Renal pelvis (tissue), 12 donors: ENCODE measurements around the gene RPS5. TPM values are rescaled to one million over a fixed set of nuclear protein-coding genes. Genes with fewer than 3 reads are reported as not detected.
A peak's percentile ranks its signal among the peaks of the same experiment; 100 is the strongest.
"Not testable (repeated sequence)": the region's sequence is repeated elsewhere in the genome, so short reads cannot be mapped to it uniquely, and the experiment has no call there.

ENCODE experiments used
- DNase-seq: peaks from one replicate; pipeline ENCODE4 v3.0.0-alpha.2; 2013
- long read RNA-seq, 16 experiments: transcript quantifications; one replicate each; lab custom pipeline, GENCODE V29; 2026
- polyA plus RNA-seq, 3 donors: library from polyadenylated mRNA; unstranded; fragments of 120-200 nt; gene quantifications; one replicate each; pipeline ENCODE4 v1.2.1, GENCODE V29; 2013; ENCODE audit not compliant: insufficient read length in 3 of 3

RPS5 gene
- 1,000 to 10,000 TPM in 2 of 3 donors, 100 to 1,000 TPM in 1; 960 to 1,160 (median 1,095) TPM for polyA plus RNA-seq
- long read RNA-seq, donor 1, transcript RPS5-207 (1 exons, 1,747 nt): minor isoform, 6 of 983 reads
- long read RNA-seq, donor 1, transcript RPS5-202 (5 exons, 1,520 nt): minor isoform, 43 of 983 reads
- long read RNA-seq, donor 1, transcript RPS5-206 (4 exons, 970 nt): minor isoform, 10 of 983 reads
- long read RNA-seq, donor 1, transcript RPS5-201 (6 exons, 740 nt): major isoform, 819 of 983 reads
- long read RNA-seq, donor 1, partial matches to known transcripts: 76 of 983 reads
- long read RNA-seq, donor 1, other reads (novel, unspliced or antisense): 23 of 983 reads
- long read RNA-seq, donor 2, transcript RPS5-206 (4 exons, 970 nt): minor isoform, 16 of 1,205 reads
- long read RNA-seq, donor 2, transcript RPS5-201 (6 exons, 740 nt): major isoform, 982 of 1,205 reads
- long read RNA-seq, donor 2, transcript RPS5-207 (1 exons, 1,747 nt): minor isoform, 8 of 1,205 reads
- long read RNA-seq, donor 2, transcript RPS5-202 (5 exons, 1,520 nt): minor isoform, 44 of 1,205 reads
- long read RNA-seq, donor 2, partial matches to known transcripts: 128 of 1,205 reads
- long read RNA-seq, donor 2, other reads (novel, unspliced or antisense): 20 of 1,205 reads
- long read RNA-seq, donor 3, transcript RPS5-201 (6 exons, 740 nt): major isoform, 753 of 986 reads
- long read RNA-seq, donor 3, transcript RPS5-202 (5 exons, 1,520 nt): minor isoform, 35 of 986 reads
- long read RNA-seq, donor 3, transcript RPS5-207 (1 exons, 1,747 nt): minor isoform, 16 of 986 reads
- long read RNA-seq, donor 3, transcript RPS5-206 (4 exons, 970 nt): minor isoform, 14 of 986 reads
- long read RNA-seq, donor 3, partial matches to known transcripts: 147 of 986 reads
- long read RNA-seq, donor 3, other reads (novel, unspliced or antisense): 16 of 986 reads
- long read RNA-seq, donor 4, transcript RPS5-207 (1 exons, 1,747 nt): minor isoform, 8 of 1,204 reads
- long read RNA-seq, donor 4, transcript RPS5-206 (4 exons, 970 nt): minor isoform, 18 of 1,204 reads
- long read RNA-seq, donor 4, transcript RPS5-201 (6 exons, 740 nt): major isoform, 980 of 1,204 reads
- long read RNA-seq, donor 4, transcript RPS5-202 (5 exons, 1,520 nt): minor isoform, 51 of 1,204 reads
- long read RNA-seq, donor 4, partial matches to known transcripts: 118 of 1,204 reads
- long read RNA-seq, donor 4, other reads (novel, unspliced or antisense): 23 of 1,204 reads
- long read RNA-seq, donor 5, transcript RPS5-201 (6 exons, 740 nt): major isoform, 381 of 500 reads
- long read RNA-seq, donor 5, transcript RPS5-207 (1 exons, 1,747 nt): minor isoform, 10 of 500 reads
- long read RNA-seq, donor 5, transcript RPS5-202 (5 exons, 1,520 nt): minor isoform, 31 of 500 reads
- long read RNA-seq, donor 5, partial matches to known transcripts: 72 of 500 reads
- long read RNA-seq, donor 5, other reads (novel, unspliced or antisense): 0 of 500 reads
- long read RNA-seq, donor 6, transcript RPS5-202 (5 exons, 1,520 nt): minor isoform, 45 of 794 reads
- long read RNA-seq, donor 6, transcript RPS5-201 (6 exons, 740 nt): major isoform, 597 of 794 reads
- long read RNA-seq, donor 6, transcript RPS5-206 (4 exons, 970 nt): minor isoform, 12 of 794 reads
- long read RNA-seq, donor 6, transcript RPS5-207 (1 exons, 1,747 nt): minor isoform, 8 of 794 reads
- long read RNA-seq, donor 6, partial matches to known transcripts: 107 of 794 reads
- long read RNA-seq, donor 6, other reads (novel, unspliced or antisense): 23 of 794 reads
- long read RNA-seq, donor 7, transcript RPS5-201 (6 exons, 740 nt): major isoform, 689 of 1,061 reads
- long read RNA-seq, donor 7, transcript RPS5-207 (1 exons, 1,747 nt): minor isoform, 26 of 1,061 reads
- long read RNA-seq, donor 7, transcript RPS5-202 (5 exons, 1,520 nt): minor isoform, 70 of 1,061 reads
- long read RNA-seq, donor 7, transcript RPS5-206 (4 exons, 970 nt): minor isoform, 6 of 1,061 reads
- long read RNA-seq, donor 7, partial matches to known transcripts: 246 of 1,061 reads
- long read RNA-seq, donor 7, other reads (novel, unspliced or antisense): 17 of 1,061 reads
- long read RNA-seq, donor 8, transcript RPS5-201 (6 exons, 740 nt): major isoform, 341 of 422 reads
- long read RNA-seq, donor 8, transcript RPS5-206 (4 exons, 970 nt): minor isoform, 8 of 422 reads
- long read RNA-seq, donor 8, transcript RPS5-202 (5 exons, 1,520 nt): minor isoform, 20 of 422 reads
- long read RNA-seq, donor 8, partial matches to known transcripts: 43 of 422 reads
- long read RNA-seq, donor 8, other reads (novel, unspliced or antisense): 6 of 422 reads
- long read RNA-seq, donor 9, transcript RPS5-206 (4 exons, 970 nt): minor isoform, 22 of 1,112 reads
- long read RNA-seq, donor 9, transcript RPS5-201 (6 exons, 740 nt): major isoform, 869 of 1,112 reads
- long read RNA-seq, donor 9, transcript RPS5-207 (1 exons, 1,747 nt): minor isoform, 10 of 1,112 reads
- long read RNA-seq, donor 9, transcript RPS5-202 (5 exons, 1,520 nt): minor isoform, 33 of 1,112 reads
- long read RNA-seq, donor 9, partial matches to known transcripts: 144 of 1,112 reads
- long read RNA-seq, donor 9, other reads (novel, unspliced or antisense): 25 of 1,112 reads
- long read RNA-seq, donor 10, transcript RPS5-201 (6 exons, 740 nt): major isoform, 658 of 852 reads
- long read RNA-seq, donor 10, transcript RPS5-206 (4 exons, 970 nt): minor isoform, 7 of 852 reads
- long read RNA-seq, donor 10, transcript RPS5-202 (5 exons, 1,520 nt): minor isoform, 37 of 852 reads
- long read RNA-seq, donor 10, transcript RPS5-207 (1 exons, 1,747 nt): minor isoform, 8 of 852 reads
- long read RNA-seq, donor 10, partial matches to known transcripts: 122 of 852 reads
- long read RNA-seq, donor 10, other reads (novel, unspliced or antisense): 14 of 852 reads
- long read RNA-seq, donor 11, transcript RPS5-206 (4 exons, 970 nt): minor isoform, 5 of 560 reads
- long read RNA-seq, donor 11, transcript RPS5-201 (6 exons, 740 nt): major isoform, 372 of 560 reads
- long read RNA-seq, donor 11, transcript RPS5-202 (5 exons, 1,520 nt): minor isoform, 41 of 560 reads
- long read RNA-seq, donor 11, transcript RPS5-207 (1 exons, 1,747 nt): minor isoform, 19 of 560 reads
- long read RNA-seq, donor 11, partial matches to known transcripts: 120 of 560 reads
- long read RNA-seq, donor 11, other reads (novel, unspliced or antisense): 0 of 560 reads
- long read RNA-seq, donor 12, transcript RPS5-202 (5 exons, 1,520 nt): minor isoform, 51 of 1,259 reads
- long read RNA-seq, donor 12, transcript RPS5-201 (6 exons, 740 nt): major isoform, 1,018 of 1,259 reads
- long read RNA-seq, donor 12, transcript RPS5-206 (4 exons, 970 nt): minor isoform, 18 of 1,259 reads
- long read RNA-seq, donor 12, transcript RPS5-207 (1 exons, 1,747 nt): minor isoform, 5 of 1,259 reads
- long read RNA-seq, donor 12, partial matches to known transcripts: 131 of 1,259 reads
- long read RNA-seq, donor 12, other reads (novel, unspliced or antisense): 31 of 1,259 reads
- long read RNA-seq, donor 13, transcript RPS5-202 (5 exons, 1,520 nt): minor isoform, 36 of 548 reads
- long read RNA-seq, donor 13, transcript RPS5-207 (1 exons, 1,747 nt): minor isoform, 14 of 548 reads
- long read RNA-seq, donor 13, transcript RPS5-206 (4 exons, 970 nt): minor isoform, 5 of 548 reads
- long read RNA-seq, donor 13, transcript RPS5-201 (6 exons, 740 nt): major isoform, 364 of 548 reads
- long read RNA-seq, donor 13, partial matches to known transcripts: 119 of 548 reads
- long read RNA-seq, donor 13, other reads (novel, unspliced or antisense): 7 of 548 reads
- long read RNA-seq, donor 14, transcript RPS5-206 (4 exons, 970 nt): minor isoform, 18 of 1,377 reads
- long read RNA-seq, donor 14, transcript RPS5-201 (6 exons, 740 nt): major isoform, 894 of 1,377 reads
- long read RNA-seq, donor 14, transcript RPS5-207 (1 exons, 1,747 nt): minor isoform, 35 of 1,377 reads
- long read RNA-seq, donor 14, transcript RPS5-202 (5 exons, 1,520 nt): minor isoform, 90 of 1,377 reads
- long read RNA-seq, donor 14, partial matches to known transcripts: 311 of 1,377 reads
- long read RNA-seq, donor 14, other reads (novel, unspliced or antisense): 23 of 1,377 reads
- long read RNA-seq, donor 15, transcript RPS5-201 (6 exons, 740 nt): major isoform, 934 of 1,203 reads
- long read RNA-seq, donor 15, transcript RPS5-206 (4 exons, 970 nt): minor isoform, 14 of 1,203 reads
- long read RNA-seq, donor 15, transcript RPS5-202 (5 exons, 1,520 nt): minor isoform, 70 of 1,203 reads
- long read RNA-seq, donor 15, transcript RPS5-207 (1 exons, 1,747 nt): minor isoform, 10 of 1,203 reads
- long read RNA-seq, donor 15, partial matches to known transcripts: 151 of 1,203 reads
- long read RNA-seq, donor 15, other reads (novel, unspliced or antisense): 16 of 1,203 reads
- long read RNA-seq, donor 16, transcript RPS5-206 (4 exons, 970 nt): minor isoform, 17 of 1,147 reads
- long read RNA-seq, donor 16, transcript RPS5-207 (1 exons, 1,747 nt): minor isoform, 20 of 1,147 reads
- long read RNA-seq, donor 16, transcript RPS5-201 (6 exons, 740 nt): major isoform, 851 of 1,147 reads
- long read RNA-seq, donor 16, transcript RPS5-202 (5 exons, 1,520 nt): minor isoform, 65 of 1,147 reads
- long read RNA-seq, donor 16, partial matches to known transcripts: 165 of 1,147 reads
- long read RNA-seq, donor 16, other reads (novel, unspliced or antisense): 19 of 1,147 reads

DNA sequence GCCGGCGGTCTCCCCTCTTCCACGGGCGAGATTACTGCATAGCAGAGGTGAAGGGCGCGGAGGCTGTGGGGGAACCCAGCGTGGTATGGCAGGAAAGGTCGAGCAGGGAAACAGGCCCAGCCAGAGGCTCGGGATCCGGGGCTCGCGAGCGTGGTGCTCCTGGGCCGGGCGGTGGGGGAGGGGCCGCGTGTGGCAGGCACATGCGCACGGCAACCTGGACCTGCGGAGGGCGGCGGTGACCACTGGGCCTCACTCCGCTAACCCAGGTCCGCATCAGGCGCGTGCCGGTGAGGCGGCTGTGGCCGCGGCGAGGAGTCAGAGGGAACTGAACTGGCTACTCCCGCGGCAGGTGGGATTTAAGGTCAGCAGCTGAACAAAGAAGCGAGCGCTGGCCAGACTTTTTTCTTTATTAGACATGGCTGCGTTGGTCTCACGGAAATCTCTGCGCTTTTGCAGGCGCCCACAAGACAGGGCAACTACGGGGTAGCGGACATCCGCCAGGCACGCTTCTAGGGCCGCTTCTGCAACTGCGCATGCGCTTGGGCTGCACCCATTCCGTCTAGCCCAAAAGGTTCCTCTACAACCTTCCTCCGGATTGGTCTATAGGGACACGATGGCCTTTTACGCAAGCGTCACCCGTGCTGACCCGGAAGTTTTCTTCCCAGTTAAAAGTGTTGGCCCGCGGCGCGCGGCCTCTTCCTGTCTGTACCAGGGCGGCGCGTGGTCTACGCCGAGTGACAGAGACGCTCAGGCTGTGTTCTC, at the start of gene RPS5:
Gene RPS5 (plus strand): TSS at position 694 of the 762 bp plus-strand sequence. CDS start 869 bp downstream, outside the sequence.
- DNase-seq: peak; percentile 99

DNA sequence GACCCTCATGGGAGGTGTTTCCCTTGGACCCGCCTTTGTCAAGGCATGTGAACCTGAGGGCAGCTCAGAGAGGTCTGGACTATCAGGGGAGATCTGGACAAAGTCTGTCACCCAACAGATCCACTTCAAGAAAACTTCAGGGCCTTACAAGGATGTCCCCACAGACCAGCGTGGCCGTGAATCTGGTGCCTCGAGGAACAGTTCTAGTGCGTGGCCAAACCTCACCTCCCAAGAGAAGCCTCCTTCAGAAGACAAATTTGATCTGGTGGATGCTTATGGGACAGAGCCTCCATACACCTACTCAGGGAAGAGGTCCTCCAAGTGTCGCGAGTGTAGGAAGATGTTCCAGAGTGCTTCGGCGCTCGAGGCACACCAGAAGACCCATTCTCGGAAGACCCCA, 48.7 kb upstream of the RPS5 start:
- no peak for DNase-seq

DNA sequence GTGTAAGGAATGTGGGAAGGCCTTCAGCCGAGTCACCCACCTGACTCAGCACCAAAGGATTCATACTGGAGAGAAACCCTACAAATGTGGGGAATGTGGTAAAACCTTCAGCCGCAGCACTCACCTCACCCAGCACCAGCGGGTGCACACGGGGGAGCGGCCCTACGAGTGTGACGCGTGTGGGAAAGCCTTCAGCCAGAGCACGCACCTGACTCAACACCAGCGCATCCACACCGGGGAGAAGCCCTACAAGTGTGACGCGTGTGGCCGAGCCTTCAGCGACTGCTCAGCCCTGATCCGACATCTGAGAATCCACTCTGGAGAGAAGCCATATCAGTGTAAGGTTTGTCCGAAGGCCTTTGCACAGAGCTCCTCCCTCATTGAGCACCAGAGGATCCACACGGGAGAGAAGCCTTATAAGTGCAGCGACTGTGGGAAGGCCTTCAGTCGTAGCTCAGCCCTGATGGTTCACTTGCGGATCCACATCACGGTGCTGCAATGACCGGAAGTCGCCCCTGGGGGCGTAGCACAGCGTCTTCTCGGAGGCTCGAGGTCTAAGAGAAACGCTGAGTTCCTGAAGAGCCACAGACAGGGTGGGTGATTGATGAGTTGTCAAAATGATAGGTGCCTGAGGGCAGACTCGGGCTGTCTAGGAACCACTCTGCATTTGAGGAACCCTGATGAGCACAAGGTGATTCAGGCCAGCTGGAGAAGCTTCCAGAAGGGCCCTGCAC, 48.1 kb upstream of the RPS5 start:
- no peak for DNase-seq

DNA sequence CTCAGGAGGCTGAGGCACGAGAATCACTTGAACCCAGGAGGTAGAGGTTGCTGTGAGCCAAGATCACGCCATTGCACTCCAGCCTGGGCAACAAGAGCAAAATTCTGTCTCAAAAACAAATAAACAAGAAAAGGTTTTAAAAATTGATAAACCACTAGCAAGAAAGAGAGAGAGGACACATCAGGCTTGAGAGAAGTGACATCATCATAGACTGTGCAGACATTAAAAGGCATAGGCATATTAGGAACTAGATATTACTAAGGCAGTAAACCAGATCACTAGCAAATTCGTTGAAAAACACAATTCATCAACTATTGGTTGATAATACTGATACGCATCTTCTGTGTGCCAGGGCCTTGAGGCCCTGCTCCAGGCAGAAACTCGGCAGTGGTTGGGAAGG, 41.5 kb upstream of the RPS5 start:
- no peak for DNase-seq

DNA sequence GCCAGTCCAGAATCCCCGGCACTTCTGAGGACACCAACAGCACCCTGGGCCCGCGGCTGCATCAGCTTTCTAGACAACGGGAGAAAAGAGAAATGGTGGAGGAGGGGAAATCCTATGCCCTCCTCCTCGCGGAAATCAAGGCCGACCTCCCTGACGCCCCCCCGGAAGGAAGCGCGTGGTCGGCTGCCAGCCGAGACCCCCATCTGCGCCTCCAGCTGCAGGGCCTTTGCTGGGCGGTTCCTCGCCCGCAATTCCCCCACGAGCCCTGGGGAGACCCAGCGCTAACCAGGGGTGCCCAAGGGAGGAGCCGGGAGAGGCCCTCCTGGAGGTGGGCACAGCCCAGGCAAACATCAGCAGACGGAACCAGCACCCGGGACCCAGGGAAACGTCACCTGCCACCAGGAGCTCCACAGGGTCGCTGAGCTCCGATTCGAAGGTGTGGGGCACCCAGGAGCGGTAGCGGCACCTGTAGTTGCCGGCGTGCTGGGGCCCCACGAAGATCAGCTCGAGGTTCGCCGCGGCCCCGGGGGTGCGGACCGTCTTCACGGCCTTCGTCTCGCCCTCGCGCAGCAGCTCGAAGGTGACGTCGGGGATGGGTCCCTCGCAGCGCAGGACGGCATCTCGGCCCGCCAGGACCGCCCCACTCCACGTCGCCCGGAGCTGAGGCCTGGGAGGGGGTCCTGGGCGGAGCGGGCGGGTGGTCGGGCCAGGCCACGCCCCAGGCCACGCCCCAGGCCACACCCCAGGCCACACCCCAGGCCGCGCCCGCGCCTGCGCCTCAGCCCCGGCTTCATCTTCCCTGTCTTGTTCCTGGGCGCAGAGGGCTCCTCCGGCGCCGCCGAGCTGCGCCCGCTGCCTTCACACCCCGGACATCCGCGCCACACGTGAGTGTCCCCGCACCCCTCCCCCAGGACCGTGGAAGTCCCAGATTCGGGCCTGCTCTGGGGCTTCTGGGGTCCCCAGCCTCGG, 39.8 kb upstream of the RPS5 start:
- no peak for DNase-seq

DNA sequence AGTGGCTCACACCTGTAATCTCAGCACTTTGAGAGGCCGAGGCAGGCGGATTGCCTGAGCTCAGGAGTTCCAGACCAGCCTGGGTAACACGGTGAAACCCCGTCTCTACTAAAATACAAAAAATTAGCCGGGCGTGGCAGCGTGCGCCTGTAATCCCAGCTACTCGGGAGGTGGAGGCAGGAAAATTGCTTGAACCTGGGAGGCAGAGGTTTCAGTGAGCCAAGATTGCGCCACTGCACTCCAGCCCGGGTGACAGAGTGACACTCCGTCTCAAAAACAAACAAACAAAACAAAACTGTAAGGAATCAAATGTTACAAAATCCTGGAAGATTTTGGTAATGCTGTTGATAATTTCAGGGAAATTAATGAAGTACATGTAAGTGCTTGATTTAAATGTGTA, 39.0 kb upstream of the RPS5 start:
- DNase-seq: not testable (repeated sequence)

DNA sequence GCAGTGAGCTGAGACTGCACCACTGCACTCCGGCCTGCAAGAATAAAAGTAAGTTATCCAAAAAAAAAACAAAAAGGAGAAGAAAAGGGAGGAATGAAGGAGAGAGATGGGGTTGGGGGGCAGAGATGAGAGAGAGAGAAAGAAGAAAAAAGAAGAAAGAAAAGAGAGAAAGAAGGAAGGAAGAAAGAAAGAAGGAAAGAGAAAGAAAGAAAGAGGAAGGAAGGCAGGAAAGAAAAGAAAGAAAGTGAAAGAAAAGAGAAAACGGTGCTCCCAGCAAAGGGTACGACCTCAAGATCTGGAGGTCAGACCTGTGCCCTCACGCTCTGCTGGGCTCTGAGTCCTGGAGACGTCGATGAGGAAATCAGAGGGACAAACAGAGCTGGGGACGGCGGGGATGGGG, 37.5 kb upstream of the RPS5 start:
- no peak for DNase-seq

DNA sequence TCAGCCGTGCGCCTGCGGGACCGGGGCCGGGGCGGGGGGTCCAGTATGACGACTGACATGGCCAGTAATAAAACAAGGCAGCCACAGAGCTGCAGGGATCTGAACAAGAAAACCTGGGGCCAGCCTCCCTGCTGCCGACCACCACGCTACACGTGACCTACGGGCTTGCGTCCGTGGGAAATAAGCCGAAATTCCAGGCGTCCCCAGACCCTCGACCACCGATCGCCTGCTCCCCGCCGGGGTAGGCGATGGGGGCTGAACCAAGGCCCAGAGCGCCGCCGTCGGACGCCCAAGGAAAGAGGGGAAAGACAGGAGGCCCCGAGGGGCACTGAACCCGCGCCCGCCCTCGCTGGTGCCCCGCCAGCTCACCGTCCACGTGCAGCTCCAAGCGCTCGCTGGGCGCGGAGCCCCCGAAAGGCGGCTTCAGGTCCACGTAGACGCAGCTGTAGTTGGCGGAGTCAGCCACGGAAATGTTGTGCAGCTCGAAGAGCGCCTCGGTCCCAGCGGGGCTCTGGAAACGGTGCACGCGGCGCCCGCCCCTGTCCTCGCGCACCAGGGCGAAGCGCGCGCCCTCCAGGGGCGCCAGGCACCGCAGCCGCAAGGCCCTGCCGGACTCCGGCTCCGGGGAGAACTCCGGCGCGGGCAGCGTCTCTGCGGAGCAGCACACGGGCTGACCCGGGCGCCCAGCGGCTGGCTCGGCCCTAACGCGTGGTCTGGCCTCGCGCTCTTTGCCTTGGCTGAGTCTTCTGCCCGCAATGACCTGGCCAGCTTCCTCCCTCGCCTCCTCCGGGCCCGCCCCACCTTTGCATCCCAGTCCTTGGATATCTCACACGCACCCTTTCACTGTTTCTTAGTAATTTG, 36.8 kb upstream of the RPS5 start:
- no peak for DNase-seq

DNA sequence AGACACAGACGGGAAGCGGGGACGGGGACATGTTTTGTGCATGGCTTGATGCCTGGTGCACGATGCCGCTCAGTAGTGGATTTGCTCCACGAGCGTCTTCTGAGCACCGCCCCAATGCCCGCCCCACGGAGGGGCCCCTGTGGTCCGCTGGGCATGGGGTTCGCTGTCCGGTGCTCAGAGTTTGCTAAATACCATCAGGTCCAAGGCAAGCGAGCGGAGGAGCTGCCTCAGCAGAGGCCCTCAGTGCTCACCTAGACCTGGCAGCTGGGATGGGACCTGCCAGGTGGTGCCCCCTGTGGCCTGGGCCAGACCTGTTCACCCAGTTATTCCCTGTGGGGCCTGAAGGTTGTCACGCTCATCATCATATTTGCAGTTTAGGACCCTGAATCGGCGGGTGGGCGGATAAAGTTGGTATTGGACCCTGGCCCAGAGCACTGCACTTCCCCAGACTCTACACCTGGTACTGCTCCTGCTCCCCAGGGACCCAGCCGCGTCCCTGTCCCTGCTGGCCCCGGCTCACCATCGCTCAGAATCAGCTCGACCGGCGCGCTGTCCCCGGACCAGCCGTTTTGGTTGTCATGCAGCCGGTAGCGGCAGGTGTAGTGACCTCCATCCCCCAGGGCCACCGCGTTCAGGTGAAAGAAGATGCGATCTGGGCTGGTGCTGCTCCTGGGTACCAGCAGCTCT, 36.1 kb upstream of the RPS5 start:
- no peak for DNase-seq

DNA sequence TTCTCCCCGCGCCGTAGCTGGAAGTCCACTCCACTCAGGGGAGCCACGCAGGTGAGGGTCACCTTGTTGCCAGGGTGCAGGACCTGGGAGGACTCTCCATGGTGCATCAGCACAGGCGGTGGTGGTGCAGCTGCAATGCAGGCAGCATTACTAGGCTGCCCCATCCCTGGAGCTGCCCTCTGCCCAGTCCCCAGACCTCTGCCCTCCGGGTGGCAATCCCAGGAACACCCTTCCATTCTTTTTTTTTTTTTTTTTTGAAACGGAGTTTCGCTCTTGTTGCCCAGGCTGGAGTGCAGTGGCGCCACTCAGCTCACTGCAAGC, 35.6 kb upstream of the RPS5 start:
- DNase-seq: no peak
